Astrocyte (in vitro differentiated cells and primary cell): ENCODE measurements around the gene ASPRV1. TPM values are rescaled to one million over a fixed set of nuclear protein-coding genes. Genes with fewer than 3 reads are reported as not detected.

Source experiments
- DNase-seq: peaks from one replicate; pipeline ENCODE4 v3.0.0-alpha.2; 2010; ENCODE audit warnings: low read depth
- FAIRE-seq: peaks from 2 replicates; lab custom pipeline; 2011; peaks lifted over from hg19 to GRCh38; lab: Jason Lieb, UNC
- H2AFZ ChIP-seq: 2 replicates; pipeline ENCODE4 v1.6.0; 2012; ENCODE audit warnings: low read depth, low read length, inconsistent platforms
- H3K27ac ChIP-seq: 2 replicates; pipeline ENCODE4 v1.5.1; 2011; ENCODE audit warnings: low read depth, low read length, inconsistent platforms
- H3K27me3 ChIP-seq: 2 replicates; pipeline ENCODE4 v1.6.0; 2011; ENCODE audit warnings: low read length, inconsistent platforms; ENCODE audit not compliant: insufficient read depth
- H3K36me3 ChIP-seq: 2 replicates; pipeline ENCODE4 v1.5.1; 2011; ENCODE audit warnings: low read length, inconsistent platforms; ENCODE audit not compliant: insufficient read depth
- H3K4me1 ChIP-seq: 2 replicates; pipeline ENCODE4 v1.5.1; 2011; ENCODE audit warnings: low read length, inconsistent platforms; ENCODE audit not compliant: insufficient read depth
- H3K4me2 ChIP-seq: 2 replicates; pipeline ENCODE4 v1.6.0; 2012; ENCODE audit warnings: low read length, inconsistent platforms
- H3K4me3 ChIP-seq: 2 replicates; pipeline ENCODE4 v1.5.1; 2011; ENCODE audit warnings: low read depth, mild to moderate bottlenecking, low read length, inconsistent platforms; ENCODE audit not compliant: insufficient read depth
- H3K79me2 ChIP-seq: 2 replicates; pipeline ENCODE4 v1.6.0; 2012; ENCODE audit warnings: mild to moderate bottlenecking, low read length, inconsistent platforms; ENCODE audit not compliant: insufficient read depth
- H3K9ac ChIP-seq: 2 replicates; pipeline ENCODE4 v1.6.0; 2012; ENCODE audit warnings: mild to moderate bottlenecking, low read length, inconsistent platforms
- H3K9me3 ChIP-seq: 2 replicates; pipeline ENCODE4 v1.5.1; 2012; ENCODE audit warnings: low read depth, mild to moderate bottlenecking, low read length, inconsistent platforms; ENCODE audit not compliant: insufficient read depth
- H4K20me1 ChIP-seq: 2 replicates; pipeline ENCODE4 v1.6.0; 2012; ENCODE audit warnings: low read length, inconsistent platforms; ENCODE audit not compliant: insufficient read depth
- H3K27ac Mint-ChIP-seq: one replicate; pipeline ENCODE4 v1.8.0; 2021; ENCODE audit warnings: mild to moderate bottlenecking, mixed read lengths; ENCODE audit not compliant: unreplicated experiment
- H3K27me3 Mint-ChIP-seq: one replicate; pipeline ENCODE4 v1.8.0; 2021; ENCODE audit warnings: low read depth, mixed read lengths; ENCODE audit not compliant: unreplicated experiment
- H3K36me3 Mint-ChIP-seq: one replicate; pipeline ENCODE4 v1.8.0; 2021; ENCODE audit warnings: low read depth, mixed read lengths; ENCODE audit not compliant: unreplicated experiment
- H3K4me1 Mint-ChIP-seq: one replicate; pipeline ENCODE4 v1.8.0; 2021; ENCODE audit warnings: low read depth, mixed read lengths; ENCODE audit not compliant: unreplicated experiment
- H3K4me3 Mint-ChIP-seq: one replicate; pipeline ENCODE4 v1.8.0; 2021; ENCODE audit warnings: mild to moderate bottlenecking, moderate library complexity, mixed read lengths; ENCODE audit not compliant: unreplicated experiment
- H3K9me3 Mint-ChIP-seq: one replicate; pipeline ENCODE4 v1.8.0; 2021; ENCODE audit warnings: mild to moderate bottlenecking, mixed read lengths; ENCODE audit not compliant: unreplicated experiment
- CTCF ChIP-seq: IDR thresholded peaks from 2 replicates; pipeline ENCODE4 v1.5.1; 2011; ENCODE audit warnings: low read depth, mild to moderate bottlenecking, inconsistent platforms, low read length, moderate library complexity; ENCODE audit not compliant: insufficient read depth
- EZH2 ChIP-seq: IDR thresholded peaks from 2 replicates; pipeline ENCODE4 v1.6.1; 2012; ENCODE audit warnings: mild to moderate bottlenecking, low read length, inconsistent platforms; ENCODE audit not compliant: insufficient read depth
- total RNA-seq: library from RNA; stranded (reverse); gene quantifications from 2 replicates; pipeline ENCODE4 v1.2.1, GENCODE V29; 2021

ASPRV1 gene
- total RNA-seq, 1 donor from 2014 or later = 0.23 TPM

GRCh38 chr2:69944756-69945155 is 16.7 kb downstream of the ASPRV1 start:
- no peak for FAIRE-seq
- Histone ChIP-seq H3K4me1 (peaks cover 22% of the 10 kb centered on the region), H3K27me3 (peaks cover 2% of the 10 kb centered on the region), H3K9me3 (no peaks in the 10 kb centered on the region), H3K79me2 (no peaks in the 10 kb centered on the region), H3K27ac (no peak overlapping the region), H3K4me3 (no peak overlapping the region), H3K36me3 (peaks cover 19% of the 10 kb centered on the region), H3K9ac (no peak overlapping the region), H3K4me2 (no peak overlapping the region), H4K20me1 (no peaks in the 10 kb centered on the region), H2AFZ (no peak overlapping the region)
- Mint-ChIP-seq H3K27ac (no peak overlapping the region), H3K27me3 (no peaks in the 10 kb centered on the region), H3K4me1 (peaks cover 18% of the 10 kb centered on the region), H3K36me3 (peaks cover 13% of the 10 kb centered on the region), H3K4me3 (no peak overlapping the region), H3K9me3 (no peaks in the 10 kb centered on the region)
- TF ChIP-seq EZH2 (no peak), CTCF (no peak)
- no peak for DNase-seq

DNA sequence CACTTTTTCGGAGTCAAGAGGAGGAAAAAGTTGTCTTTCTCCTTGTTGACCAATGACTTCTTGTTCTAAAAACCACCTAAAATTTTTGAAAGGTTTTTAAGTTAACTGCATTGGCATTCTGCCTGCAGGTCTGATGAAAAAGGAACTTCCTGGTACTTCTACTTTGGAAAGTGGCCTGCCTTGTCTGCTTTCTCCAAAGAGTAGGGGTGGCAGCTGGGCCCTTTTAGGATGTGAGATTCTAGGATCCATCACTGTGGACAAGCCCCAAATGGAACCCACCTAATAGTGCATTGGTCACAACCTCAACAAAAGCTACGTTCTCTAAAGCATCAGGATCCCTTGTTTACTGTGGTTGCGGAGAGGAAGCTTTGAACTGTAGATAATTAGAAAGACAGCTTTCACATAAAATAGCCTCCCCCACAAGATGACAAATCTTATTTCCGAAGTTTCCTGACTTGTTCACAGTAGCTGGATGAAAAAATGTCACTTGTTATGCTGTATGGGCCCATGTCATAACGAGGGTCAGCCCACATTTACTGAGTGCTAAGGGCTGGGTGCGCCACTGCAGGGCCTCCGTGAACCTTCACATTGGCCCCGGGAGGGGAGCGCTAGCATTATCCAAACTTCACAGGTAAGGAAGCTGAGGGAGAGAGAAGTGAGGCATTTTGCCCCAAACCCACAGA is 17.4 kb downstream of the ASPRV1 start:
- peaks cover 27% of the 10 kb centered on the region for H3K36me3 ChIP-seq
- peaks cover 21% of the 10 kb centered on the region for H3K4me1 Mint-ChIP-seq
- H3K4me3 ChIP-seq = no peak overlapping the region
- H3K4me3 Mint-ChIP-seq = no peak overlapping the region
- H3K36me3 Mint-ChIP-seq = peaks cover 16% of the 10 kb centered on the region
- no peak overlapping the region for H3K4me2 ChIP-seq
- H3K27ac ChIP-seq = no peak overlapping the region
- H3K27ac Mint-ChIP-seq = no peak overlapping the region
- TF ChIP-seq EZH2 (no peak), CTCF (no peak)
- DNase-seq = no peak
- no peaks in the 10 kb centered on the region for H3K9me3 Mint-ChIP-seq
- peaks cover under 1% of the 10 kb centered on the region for H3K27me3 ChIP-seq
- H3K9me3 ChIP-seq = no peaks in the 10 kb centered on the region
- no peaks in the 10 kb centered on the region for H3K79me2 ChIP-seq
- no peak overlapping the region for H2AFZ ChIP-seq
- no peak for FAIRE-seq
- no peak overlapping the region for H3K9ac ChIP-seq
- H4K20me1 ChIP-seq = no peaks in the 10 kb centered on the region
- peaks cover 22% of the 10 kb centered on the region for H3K4me1 ChIP-seq
- H3K27me3 Mint-ChIP-seq = no peaks in the 10 kb centered on the region
